Bronchial epithelial cell (primary cell): ENCODE results near the gene TMEM59. TPM values are rescaled to one million over a fixed set of nuclear protein-coding genes. Genes with fewer than 3 reads are reported as not detected.
A peak's percentile ranks its signal among the peaks of the same experiment; 100 is the strongest.

ENCODE experiments used
- DNase-seq: peaks from one replicate; pipeline ENCODE4 v3.0.0-alpha.2; 2010; ENCODE audit warnings: low read depth
- FAIRE-seq: peaks from 2 replicates; lab custom pipeline; 2011; peaks lifted over from hg19 to GRCh38; lab: Jason Lieb, UNC
- H3K27me3 ChIP-seq: 2 replicates; pipeline ENCODE4 v1.5.1; 2011; ENCODE audit warnings: low read length; ENCODE audit not compliant: control insufficient read depth, insufficient read depth
- H3K36me3 ChIP-seq: 2 replicates; pipeline ENCODE4 v1.5.1; 2011; ENCODE audit warnings: low read length; ENCODE audit not compliant: control insufficient read depth, insufficient read depth
- H3K4me3 ChIP-seq: 2 replicates; pipeline ENCODE4 v1.5.1; 2011; ENCODE audit warnings: mild to moderate bottlenecking, low read depth, low read length, control low read depth
- total RNA-seq: library from RNA; depleted of rRNA; stranded (reverse); fragments of >200 nt; gene quantifications from 2 replicates; pipeline ENCODE4 v1.2.1, GENCODE V29; 2014
- TF ChIP-seq, protein P1 (sequence below): IDR thresholded peaks from 2 replicates; pipeline ENCODE4 v1.5.1; 2011; ENCODE audit warnings: mild to moderate bottlenecking, moderate library complexity, low read length, control low read depth, inconsistent platforms; ENCODE audit not compliant: insufficient read depth, severe bottlenecking

Gene TMEM59
- total RNA-seq, 1 donor from 2014 or later: 191 TPM

DNA sequence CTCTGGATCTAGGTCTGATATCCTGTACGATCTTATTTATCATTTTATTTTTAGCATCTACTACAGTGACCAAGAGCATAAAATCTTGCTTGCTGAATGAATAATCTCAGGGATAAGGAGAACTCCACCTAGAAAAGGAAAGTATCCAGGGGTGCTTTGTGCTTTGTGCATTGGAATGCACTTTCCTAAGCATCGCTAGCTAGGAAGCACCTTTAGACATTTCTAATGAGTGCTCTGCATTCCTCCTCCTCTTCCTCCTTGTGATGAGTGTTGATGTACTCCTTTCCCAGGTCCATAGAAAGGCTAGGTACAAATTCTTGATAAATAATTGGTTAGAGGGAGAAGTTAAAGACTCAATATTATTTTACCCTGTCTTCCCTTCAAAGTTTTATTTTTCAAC lies 31.8 kb upstream of the TMEM59 start:
- Histone ChIP-seq H3K36me3 (no peaks in the 10 kb centered on the region), H3K27me3 (no peaks in the 10 kb centered on the region), H3K4me3 (no peak overlapping the region)
- TF ChIP-seq, protein P1, sequence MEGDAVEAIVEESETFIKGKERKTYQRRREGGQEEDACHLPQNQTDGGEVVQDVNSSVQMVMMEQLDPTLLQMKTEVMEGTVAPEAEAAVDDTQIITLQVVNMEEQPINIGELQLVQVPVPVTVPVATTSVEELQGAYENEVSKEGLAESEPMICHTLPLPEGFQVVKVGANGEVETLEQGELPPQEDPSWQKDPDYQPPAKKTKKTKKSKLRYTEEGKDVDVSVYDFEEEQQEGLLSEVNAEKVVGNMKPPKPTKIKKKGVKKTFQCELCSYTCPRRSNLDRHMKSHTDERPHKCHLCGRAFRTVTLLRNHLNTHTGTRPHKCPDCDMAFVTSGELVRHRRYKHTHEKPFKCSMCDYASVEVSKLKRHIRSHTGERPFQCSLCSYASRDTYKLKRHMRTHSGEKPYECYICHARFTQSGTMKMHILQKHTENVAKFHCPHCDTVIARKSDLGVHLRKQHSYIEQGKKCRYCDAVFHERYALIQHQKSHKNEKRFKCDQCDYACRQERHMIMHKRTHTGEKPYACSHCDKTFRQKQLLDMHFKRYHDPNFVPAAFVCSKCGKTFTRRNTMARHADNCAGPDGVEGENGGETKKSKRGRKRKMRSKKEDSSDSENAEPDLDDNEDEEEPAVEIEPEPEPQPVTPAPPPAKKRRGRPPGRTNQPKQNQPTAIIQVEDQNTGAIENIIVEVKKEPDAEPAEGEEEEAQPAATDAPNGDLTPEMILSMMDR: no peak
- DNase-seq: no peak
- FAIRE-seq: no peak

DNA sequence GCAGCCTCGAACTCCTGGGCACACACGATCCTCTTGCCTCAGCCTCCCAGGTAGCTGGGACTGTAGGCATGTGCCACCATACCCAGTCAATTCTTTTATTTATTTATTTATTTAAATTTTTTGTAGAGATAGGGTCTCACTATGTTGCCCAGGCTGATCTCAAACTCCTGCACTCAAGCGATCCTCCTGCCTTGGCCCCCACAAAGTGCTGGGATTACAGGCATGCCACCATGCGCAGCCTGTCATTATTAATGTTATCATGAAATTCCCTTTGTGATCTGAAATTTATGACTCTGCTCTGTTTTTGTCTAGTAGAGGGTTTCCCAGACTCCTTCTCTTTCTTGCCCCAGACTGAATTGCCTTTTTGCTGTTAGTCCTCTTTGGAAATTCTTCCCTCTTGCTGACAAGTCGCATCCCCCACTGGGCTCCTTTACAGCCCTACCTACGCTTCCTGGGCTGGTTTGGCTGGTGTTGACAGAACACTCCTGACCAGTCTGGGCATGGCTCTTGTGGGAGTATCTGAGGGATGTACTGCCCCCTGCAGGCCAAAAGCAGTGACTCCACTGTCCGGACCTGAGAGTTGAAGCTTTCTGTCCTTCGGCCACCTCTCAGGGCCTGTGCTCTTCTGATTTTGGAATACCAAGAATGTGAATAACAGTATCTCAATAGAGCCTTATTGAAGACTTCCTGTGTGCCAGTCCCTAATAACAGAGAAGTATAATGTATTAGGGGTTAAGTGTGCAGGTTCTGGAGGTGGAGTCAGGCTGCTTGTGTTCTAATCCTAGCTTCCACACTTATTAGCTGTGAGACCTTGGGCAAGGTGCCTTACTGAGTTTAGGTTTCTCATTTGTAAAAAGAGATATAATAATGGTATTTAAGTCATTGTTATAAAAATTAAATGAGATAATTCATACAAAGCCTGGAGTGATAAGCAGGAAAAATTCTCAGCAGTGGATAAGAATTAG lies 28.6 kb upstream of the TMEM59 start:
- Histone ChIP-seq H3K27me3 (no peaks in the 10 kb centered on the region), H3K36me3 (no peaks in the 10 kb centered on the region), H3K4me3 (no peak overlapping the region)
- peak; percentile 75 for FAIRE-seq
- TF ChIP-seq, protein P1: peak; percentile 89
- DNase-seq: peak; percentile 92

DNA sequence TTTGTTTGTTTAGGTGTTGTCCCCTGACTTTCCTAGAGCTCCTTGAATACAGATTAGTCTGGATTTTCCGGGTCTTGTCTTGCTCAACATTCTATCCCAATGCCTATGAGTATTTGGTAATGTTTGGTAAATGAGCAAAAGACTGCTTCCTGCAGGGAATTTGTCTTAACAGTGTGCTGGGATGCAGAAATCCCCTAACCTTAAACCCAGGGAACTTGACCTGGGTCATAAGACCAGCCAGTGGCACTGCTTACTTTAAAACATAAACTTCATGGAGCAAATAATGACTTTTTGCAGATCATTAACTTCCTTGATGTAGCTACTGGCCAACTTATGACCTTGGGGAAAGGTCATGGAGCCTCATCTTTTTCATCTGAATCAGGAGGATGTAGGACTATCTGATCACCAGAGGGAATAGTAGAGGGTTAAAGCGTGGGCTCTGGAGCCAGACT lies 27.6 kb upstream of the TMEM59 start:
- no peaks in the 10 kb centered on the region for H3K27me3 ChIP-seq

DNA sequence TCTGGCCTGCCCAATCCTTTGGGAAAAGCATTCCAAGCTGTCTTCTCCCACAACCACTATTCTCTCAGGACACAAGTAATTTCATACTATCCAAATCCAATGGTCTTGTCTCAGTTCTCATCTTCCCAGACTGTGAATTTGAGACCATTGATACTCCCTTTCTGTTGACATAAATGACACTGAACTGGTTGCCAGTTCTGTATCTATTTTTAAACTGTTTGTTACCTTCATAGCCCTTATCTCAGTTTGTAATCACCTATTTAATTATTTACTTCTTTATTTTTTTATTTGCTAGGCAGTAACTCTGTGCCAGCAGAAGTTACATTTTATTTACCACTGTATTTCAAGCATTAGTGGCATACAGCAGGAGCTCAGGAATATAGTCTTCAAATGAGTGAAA lies 24.4 kb upstream of the TMEM59 start:
- DNase-seq (no peak), FAIRE-seq (no peak)

More for the DNA sequence above, 27.6 kb upstream of the TMEM59 start:
- TF ChIP-seq, protein P1: no peak
- no peak for FAIRE-seq
- peak; percentile 3 for DNase-seq
- Histone ChIP-seq H3K36me3 (no peaks in the 10 kb centered on the region), H3K4me3 (no peak overlapping the region)

DNA sequence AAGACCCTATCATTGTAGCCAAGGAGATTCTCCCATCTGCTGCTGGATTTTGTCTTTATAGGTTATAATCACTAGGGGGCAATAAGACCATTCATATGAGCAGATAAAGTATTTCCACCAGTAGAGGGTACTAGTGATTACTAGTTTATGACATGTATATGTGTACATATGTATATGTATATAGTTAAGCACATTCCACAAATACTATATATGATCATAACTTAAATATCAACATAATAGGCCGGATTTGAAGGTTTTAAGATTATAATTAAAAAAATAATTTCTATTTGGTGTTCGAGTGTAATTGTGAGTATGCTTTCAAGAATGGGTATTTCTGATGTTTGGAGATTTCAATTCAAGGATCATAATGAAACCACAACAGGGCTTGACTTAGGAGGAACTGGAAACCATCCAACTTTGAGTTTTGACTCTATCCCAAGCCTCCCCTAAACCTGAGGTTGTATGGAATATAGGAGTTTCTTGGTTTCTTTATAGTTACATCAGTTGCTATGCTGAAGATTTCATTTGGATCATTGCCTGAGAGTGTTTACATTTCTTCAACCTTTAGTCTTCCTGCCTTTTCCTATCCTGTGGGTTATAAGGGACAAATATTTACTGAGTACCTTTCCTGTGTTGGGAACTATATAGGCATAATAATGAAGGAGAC lies 17.3 kb upstream of the TMEM59 start:
- TF ChIP-seq, protein P1: peak; percentile 23
- Histone ChIP-seq H3K27me3 (no peaks in the 10 kb centered on the region), H3K4me3 (no peak overlapping the region), H3K36me3 (no peaks in the 10 kb centered on the region)
- FAIRE-seq: no peak
- DNase-seq: peak; percentile 73

More for the DNA sequence above, 24.4 kb upstream of the TMEM59 start:
- H3K27me3 ChIP-seq: no peaks in the 10 kb centered on the region
- no peaks in the 10 kb centered on the region for H3K36me3 ChIP-seq
- no peak overlapping the region for H3K4me3 ChIP-seq
- TF ChIP-seq, protein P1: no peak
